ENCODE data around the gene DNAJC22.
"Not testable (repeated sequence)": the region's sequence is repeated elsewhere in the genome, so short reads cannot be mapped to it uniquely, and the experiment has no call there.

Gene DNAJC22

GRCh38 chr12:49332891-49333371 lies 13.8 kb upstream of the DNAJC22 start:
- DNase-seq (ENCODE audit: extremely low read depth, low read depth) = no peak
- no peak for TF ChIP-seq CTCF (IDR thresholded peaks at IDR 0.05; ENCODE audit: low read depth, low read length)

GRCh38 chr12:49333778-49334177 lies 12.9 kb upstream of the DNAJC22 start:
- not testable (repeated sequence) for DNase-seq (ENCODE audit: extremely low read depth, low read depth)

GRCh38 chr12:49334226-49334625 lies 12.5 kb upstream of the DNAJC22 start:
- DNase-seq (ENCODE audit: extremely low read depth, low read depth) = no peak
- no peak for TF ChIP-seq CTCF (IDR thresholded peaks at IDR 0.05; ENCODE audit: low read depth, low read length)

GRCh38 chr12:49334681-49335080 lies 12.0 kb upstream of the DNAJC22 start:
- no peak for DNase-seq (ENCODE audit: extremely low read depth, low read depth)

GRCh38 chr12:49335118-49335954 lies 11.4 kb upstream of the DNAJC22 start:
- no peak for TF ChIP-seq CTCF (IDR thresholded peaks at IDR 0.05; ENCODE audit: low read depth, low read length)

More at GRCh38 chr12:49334681-49335080, 12.0 kb upstream of the DNAJC22 start:
- no peak for TF ChIP-seq CTCF (IDR thresholded peaks at IDR 0.05; ENCODE audit: low read depth, low read length)

GRCh38 chr12:49335955-49336644 lies 10.6 kb upstream of the DNAJC22 start:
- no peak for TF ChIP-seq CTCF (IDR thresholded peaks at IDR 0.05; ENCODE audit: low read depth, low read length)
- DNase-seq (ENCODE audit: extremely low read depth, low read depth) = no peak

More at GRCh38 chr12:49335118-49335954, 11.4 kb upstream of the DNAJC22 start:
- no peak for DNase-seq (ENCODE audit: extremely low read depth, low read depth)

GRCh38 chr12:49336645-49337584 lies 9.8 kb upstream of the DNAJC22 start, which contains the start of gene C1QL4:
Gene C1QL4 (minus strand): TSS chr12:49337188. CDS start chr12:49336477, 711 bp downstream.
- DNase-seq (ENCODE audit: extremely low read depth, low read depth) = no peak
- TF ChIP-seq CTCF (IDR thresholded peaks at IDR 0.05; ENCODE audit: low read depth, low read length) = peak; percentile 84

Data from AG09319 (cell line).